ENCODE measurements around the gene TRPC4. TPM values are rescaled to one million over a fixed set of nuclear protein-coding genes. Genes with fewer than 3 reads are reported as not detected.

The TRPC4 gene
- total and polyA plus RNA-seq, 2 donors (not counting 3 experiments of a cell fraction or from before 2014, with no cell fraction given), result 0.04 to 0.64 TPM

GRCh38 chr13:37918751-37919150 lies 49.2 kb upstream of the TRPC4 start:
- no peak for FAIRE-seq
- CTCF ChIA-PET, result no interaction called here
- H3K4me2 ChIP-seq (ENCODE audit: insufficient read depth, low read length), result no peak overlapping the region

More at GRCh38 chr13:37918751-37919150, 49.2 kb upstream of the TRPC4 start:
- Histone ChIP-seq H3K4me3 (replicated peaks in 1 of 3; ENCODE audit: insufficient read depth in 1 of 3, low read depth in 1 of 3, low read length in 3 of 3) (no peak overlapping the region), H2AFZ (ENCODE audit: low read depth, low read length) (no peak overlapping the region), H3K36me3 (ENCODE audit: control insufficient read depth in 2 of 2, extremely low read depth in 1 of 2, insufficient read depth in 2 of 2, low read length in 2 of 2) (no peaks in the 10 kb centered on the region), H3K4me1 (ENCODE audit: control insufficient read depth, extremely low read depth, insufficient read depth, low read length) (no peaks in the 10 kb centered on the region), H4K20me1 (replicated peaks; ENCODE audit: control insufficient read depth, extremely low read depth, insufficient read depth, low read length) (no peaks in the 10 kb centered on the region), H3K27me3 (ENCODE audit: control insufficient read depth in 2 of 2, insufficient read depth in 2 of 2, low read length in 2 of 2) (peaks cover 0 to 3% of the 10 kb centered on the region in 2 experiments), H3K9me1 (replicated peaks; ENCODE audit: control insufficient read depth, extremely low read depth, insufficient read depth, low read length) (no peaks in the 10 kb centered on the region), H3K27ac (ENCODE audit: insufficient read depth, low read depth, low read length) (no peak overlapping the region), H3K9me3 (replicated peaks; ENCODE audit: control insufficient read depth, insufficient read depth, low read length) (no peaks in the 10 kb centered on the region), H3K9ac (replicated peaks; ENCODE audit: extremely low read depth, insufficient read depth, low read length) (no peak overlapping the region), H3K79me2 (ENCODE audit: control insufficient read depth, insufficient read depth, low read length) (no peaks in the 10 kb centered on the region)
- TF ChIP-seq POLR2AphosphoS5 (IDR thresholded peaks at IDR 0.05; ENCODE audit: insufficient read depth, low read depth, low read length) (no peak), MYC (IDR thresholded peaks at IDR 0.05; ENCODE audit: low read depth, low read length) (no peak), FOS (IDR thresholded peaks at IDR 0.05; ENCODE audit: borderline replicate concordance, insufficient read depth, low read length) (no peak), EZH2 (IDR thresholded peaks at IDR 0.05; ENCODE audit: borderline replicate concordance, low read depth, low read length, severe bottlenecking) (no peak), GATA2 (IDR thresholded peaks at IDR 0.05; ENCODE audit: insufficient read depth, insufficient read length, low read depth, low read length) (no peak), MAX (IDR thresholded peaks at IDR 0.05; ENCODE audit: insufficient read depth, insufficient read length) (no peak), JUN (IDR thresholded peaks at IDR 0.05; ENCODE audit: borderline replicate concordance, insufficient read depth, insufficient read length, low read depth) (no peak)
- TF ChIP-seq, protein P1, sequence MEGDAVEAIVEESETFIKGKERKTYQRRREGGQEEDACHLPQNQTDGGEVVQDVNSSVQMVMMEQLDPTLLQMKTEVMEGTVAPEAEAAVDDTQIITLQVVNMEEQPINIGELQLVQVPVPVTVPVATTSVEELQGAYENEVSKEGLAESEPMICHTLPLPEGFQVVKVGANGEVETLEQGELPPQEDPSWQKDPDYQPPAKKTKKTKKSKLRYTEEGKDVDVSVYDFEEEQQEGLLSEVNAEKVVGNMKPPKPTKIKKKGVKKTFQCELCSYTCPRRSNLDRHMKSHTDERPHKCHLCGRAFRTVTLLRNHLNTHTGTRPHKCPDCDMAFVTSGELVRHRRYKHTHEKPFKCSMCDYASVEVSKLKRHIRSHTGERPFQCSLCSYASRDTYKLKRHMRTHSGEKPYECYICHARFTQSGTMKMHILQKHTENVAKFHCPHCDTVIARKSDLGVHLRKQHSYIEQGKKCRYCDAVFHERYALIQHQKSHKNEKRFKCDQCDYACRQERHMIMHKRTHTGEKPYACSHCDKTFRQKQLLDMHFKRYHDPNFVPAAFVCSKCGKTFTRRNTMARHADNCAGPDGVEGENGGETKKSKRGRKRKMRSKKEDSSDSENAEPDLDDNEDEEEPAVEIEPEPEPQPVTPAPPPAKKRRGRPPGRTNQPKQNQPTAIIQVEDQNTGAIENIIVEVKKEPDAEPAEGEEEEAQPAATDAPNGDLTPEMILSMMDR (IDR thresholded peaks at IDR 0.05; ENCODE audit: extremely low read depth in 1 of 2, insufficient read depth in 1 of 2, low read depth in 1 of 2, low read length in 2 of 2), result no peak
- BruUV-seq (replicated peaks), result no TSS peak
- dilution Hi-C loops (cut with MboI; ENCODE audit: extremely low pct_ligation_motif_present, low sequenced_read_pairs), result no loop called here
- POLR2A ChIA-PET, result no interaction called here
- intact Hi-C loops (cut with micrococcal nuclease), result no loop called here
- no peak for DNase-seq (ENCODE audit: low read depth, low spot score)

Data from endothelial cell of umbilical vein (primary cell).